ENCODE data around the gene MELK.
"Not testable (repeated sequence)": the region's sequence is repeated elsewhere in the genome, so short reads cannot be mapped to it uniquely, and the experiment has no call there.

Gene MELK

DNA sequence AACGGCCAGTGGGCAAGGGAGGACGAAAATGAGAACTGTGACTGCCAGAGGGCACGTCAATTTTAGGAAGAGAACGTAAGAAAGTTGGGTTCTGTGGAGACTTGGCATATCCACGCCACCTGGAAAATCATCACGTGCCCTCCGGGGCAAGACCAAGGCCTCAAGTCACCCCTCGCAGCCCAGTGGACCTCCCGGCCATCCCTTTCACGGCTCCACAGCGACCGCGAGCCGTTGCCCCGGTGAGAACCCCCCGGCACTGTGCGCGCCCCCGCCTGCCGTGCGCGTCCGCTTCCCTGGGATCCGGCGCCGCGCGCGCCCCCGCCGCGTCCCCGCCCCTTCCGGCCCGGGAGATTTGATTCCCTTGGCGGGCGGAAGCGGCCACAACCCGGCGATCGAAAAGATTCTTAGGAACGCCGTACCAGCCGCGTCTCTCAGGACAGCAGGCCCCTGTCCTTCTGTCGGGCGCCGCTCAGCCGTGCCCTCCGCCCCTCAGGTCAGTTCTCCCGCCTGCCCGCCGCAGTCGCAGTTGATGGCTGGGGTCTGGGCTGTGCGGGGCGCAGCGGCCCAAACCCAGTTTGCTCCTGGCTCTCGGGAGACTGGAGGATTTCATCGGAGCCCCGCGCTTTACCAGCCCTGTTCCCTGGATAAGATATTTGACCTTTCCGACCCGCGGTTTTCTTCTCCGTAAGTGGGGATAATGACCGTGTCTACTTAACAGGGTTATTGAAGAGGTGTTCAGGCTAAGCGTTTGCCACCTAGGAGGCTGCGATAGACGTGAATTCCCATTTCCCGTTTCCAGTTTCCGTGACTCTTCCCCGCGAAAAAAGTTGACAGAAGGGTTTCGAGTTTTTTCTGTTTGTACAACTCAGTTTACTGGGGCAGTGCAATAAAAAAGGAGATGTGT lies at the start of gene MELK:
Gene MELK (plus strand): TSS at position 381 of the 904 bp plus-strand sequence. CDS start 8,787 bp downstream, outside the sequence.
- DNase-seq (ENCODE audit: low read depth in 4 of 4, low spot score in 1 of 4), result peak; percentile 65 to 85 (median 76)

DNA sequence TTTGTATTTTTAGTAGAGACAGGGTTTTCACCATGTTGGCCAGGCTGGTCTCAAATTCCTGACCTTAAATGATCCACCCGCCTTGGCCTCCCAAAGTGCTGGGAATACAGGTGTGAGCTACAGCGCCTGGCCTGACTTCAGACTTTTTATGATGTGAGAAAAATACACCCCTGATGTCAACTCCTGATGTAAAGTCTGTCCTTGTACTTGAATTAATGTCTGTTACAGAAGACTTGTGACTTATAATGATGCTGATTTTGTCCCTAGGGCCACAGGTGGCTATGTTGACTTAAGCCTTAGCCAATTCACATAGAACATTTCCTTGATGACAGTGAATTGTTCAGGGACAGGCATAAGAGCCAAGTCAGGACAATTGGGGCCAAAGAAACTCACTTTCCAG lies 42.5 kb upstream of the MELK start:
- no peak for DNase-seq (ENCODE audit: low read depth in 4 of 4, low spot score in 1 of 4)

DNA sequence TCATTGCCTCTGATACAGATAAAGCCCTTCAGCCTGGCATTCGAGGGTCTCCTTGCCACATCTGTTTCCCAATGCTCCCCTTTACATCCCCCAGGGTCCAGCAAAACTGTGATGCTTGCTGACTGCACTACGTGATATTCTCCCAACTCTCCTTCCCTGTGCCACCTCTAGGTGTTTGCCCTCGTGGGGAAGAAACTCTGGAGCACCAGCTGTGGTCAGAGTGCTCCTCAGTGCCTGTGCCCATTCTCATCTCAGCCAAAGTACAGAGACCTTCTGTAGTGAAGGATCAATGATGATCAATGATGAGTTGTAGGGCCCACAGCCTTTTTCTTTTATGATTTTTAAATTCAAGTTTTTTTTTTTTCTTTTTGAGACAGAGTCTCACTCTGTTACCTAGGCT lies 40.3 kb upstream of the MELK start:
- no peak for DNase-seq (ENCODE audit: low read depth in 4 of 4, low spot score in 1 of 4)

DNA sequence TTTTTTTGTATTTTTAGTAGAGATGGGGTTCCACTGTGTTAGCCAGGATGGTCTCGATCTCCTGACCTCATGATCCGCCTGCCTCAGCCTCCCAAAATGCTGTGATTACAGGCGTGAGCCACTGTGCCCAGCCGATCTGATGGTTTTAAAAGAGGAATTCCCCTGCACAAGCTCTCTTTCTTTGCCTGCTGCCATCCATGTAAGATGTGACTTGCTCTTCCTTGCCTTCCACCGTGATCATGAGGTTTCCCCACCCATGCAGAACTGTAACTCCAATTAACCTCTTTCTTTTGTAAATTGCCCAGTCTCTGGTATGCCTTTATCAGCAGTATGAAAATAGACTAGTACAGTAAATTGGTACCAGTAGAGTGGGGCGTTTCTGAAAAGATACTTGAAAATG lies 39.0 kb upstream of the MELK start:
- not testable (repeated sequence) for DNase-seq (ENCODE audit: low read depth in 4 of 4, low spot score in 1 of 4)

DNA sequence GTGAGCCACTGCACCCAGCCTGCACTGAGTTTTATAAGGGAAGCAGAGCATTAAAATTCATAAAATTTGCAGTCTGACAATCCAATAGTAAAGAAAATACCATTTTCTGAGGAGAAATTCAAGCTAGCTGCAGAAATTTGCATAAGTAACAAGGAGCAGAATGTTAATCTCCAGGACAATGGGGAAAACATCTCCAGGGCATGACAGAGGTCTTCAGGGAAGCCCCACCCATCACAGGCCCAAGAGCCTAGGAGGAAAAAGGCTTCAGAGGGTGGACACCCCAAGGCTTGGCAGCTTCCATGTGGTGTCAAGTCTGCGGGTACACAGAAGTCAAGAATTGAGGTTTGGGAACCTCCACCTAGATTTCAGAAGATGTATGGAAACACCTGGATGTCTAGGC lies 37.6 kb upstream of the MELK start:
- no peak for DNase-seq (ENCODE audit: low read depth in 4 of 4, low spot score in 1 of 4)

DNA sequence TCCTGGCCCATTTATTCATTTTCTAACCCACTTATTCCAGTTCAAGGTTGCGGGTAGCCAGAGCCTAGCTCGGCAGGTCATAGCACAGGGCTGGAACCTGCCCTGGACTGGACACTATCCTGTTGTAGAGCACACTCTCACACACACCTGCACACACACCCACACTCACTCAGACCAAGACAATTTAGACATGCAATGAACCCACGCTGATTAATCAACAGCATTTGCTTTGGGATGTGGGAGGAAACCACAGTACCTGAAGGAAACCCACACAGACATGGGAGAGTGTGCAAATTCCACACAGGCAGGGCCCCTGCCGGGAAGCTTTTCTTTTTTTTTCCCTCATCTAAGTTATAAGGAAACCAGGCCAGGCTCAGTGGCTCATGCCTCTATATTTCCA lies 34.8 kb upstream of the MELK start:
- DNase-seq (ENCODE audit: low read depth in 4 of 4, low spot score in 1 of 4), result no peak

DNA sequence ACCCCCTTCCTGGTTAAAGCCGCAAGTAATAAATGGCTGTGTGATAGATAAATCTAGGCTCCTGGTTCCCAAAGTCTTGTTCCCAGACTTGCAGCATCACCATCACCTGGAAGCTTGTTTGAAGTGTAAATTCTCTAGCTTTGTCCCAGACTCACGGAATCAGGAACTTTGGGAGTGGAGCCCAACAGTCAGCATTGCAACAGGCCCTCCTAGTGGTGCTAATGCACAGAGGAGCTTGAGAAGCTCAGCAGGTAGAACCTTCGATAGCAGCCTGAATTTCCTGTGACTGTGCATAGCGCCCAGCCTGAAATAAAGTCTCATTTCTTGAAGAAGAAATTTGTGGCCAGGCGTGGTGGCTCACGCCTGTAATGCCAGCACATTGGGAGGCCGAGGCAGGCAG lies 30.3 kb upstream of the MELK start:
- DNase-seq (ENCODE audit: low read depth in 4 of 4, low spot score in 1 of 4), result no peak

DNA sequence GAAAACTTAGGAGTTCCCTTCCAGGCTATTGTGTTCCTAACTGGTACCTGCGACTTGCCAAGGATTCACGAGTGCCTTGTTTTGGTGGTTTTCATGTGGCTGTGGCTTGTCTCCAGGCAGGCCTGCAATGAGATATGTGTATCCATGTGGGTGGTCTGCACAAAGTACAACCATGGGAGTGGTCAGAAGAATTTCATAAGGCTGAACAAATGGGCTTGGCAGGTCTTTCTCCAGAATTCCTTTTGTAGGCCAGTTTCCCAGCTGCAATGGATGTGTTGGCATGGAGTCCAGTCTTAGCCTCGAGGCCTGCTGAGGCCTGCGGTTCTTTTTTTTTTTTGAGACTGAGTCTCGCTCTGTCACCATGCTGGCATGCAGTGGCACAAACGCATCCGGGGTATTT lies 28.8 kb upstream of the MELK start:
- DNase-seq (ENCODE audit: low read depth in 4 of 4, low spot score in 1 of 4), result no peak

DNA sequence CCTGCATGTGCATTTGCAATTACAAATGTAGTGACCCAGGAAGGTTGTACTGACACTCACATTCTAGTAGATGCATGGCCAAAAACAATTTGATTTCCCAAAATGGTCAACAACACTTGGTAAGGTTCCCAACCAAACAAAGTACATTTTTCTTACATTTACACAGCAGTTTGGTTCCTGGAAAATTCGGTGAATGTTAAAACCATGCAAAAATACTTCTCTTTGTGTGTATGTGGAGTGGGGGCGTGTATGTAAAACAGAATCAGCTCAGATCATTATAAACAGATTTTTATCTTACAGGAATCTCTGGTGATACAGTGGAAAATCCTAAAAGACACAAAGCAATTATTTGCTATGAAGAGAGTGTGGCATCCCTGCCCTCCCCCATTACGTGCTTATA lies 25.1 kb upstream of the MELK start:
- DNase-seq (ENCODE audit: low read depth in 4 of 4, low spot score in 1 of 4), result no peak

DNA sequence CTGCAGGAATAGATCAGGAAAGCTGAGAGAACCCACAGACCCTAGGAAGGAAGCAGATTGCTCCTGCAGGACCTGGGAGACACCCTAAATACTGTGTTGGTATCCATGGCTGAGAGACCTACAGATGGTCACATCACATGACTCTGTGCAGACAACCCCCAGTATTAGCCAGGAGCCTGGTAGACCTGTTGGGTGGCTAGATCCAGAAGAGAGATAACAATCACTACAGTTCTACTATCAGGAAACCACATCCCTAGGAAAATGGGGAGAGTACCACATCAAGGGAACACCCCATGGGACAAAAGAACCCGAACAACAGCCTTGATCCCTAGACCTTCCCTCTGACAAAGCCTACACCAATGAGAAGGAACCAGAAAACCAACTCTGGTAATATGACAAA lies 24.2 kb upstream of the MELK start:
- no peak for DNase-seq (ENCODE audit: low read depth in 4 of 4, low spot score in 1 of 4)

DNA sequence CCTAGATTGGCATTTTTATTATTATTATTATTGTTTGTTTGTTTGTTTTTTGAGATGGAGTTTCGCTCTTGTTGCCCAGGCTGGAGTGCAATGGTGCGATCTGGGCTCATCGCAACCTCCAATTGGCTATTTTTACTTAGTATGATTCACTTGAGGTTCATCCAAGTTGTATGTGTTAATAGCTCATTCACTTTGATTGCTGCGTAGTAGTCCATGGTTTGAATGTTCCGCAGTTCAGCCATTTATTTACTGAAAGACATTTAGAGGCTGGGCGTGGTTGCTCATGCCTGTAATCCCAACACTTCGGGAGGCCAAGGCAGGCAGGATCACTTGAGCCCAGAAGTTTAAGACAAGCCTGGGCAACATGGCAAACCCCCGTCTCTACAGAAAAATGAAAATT lies 22.6 kb upstream of the MELK start:
- no peak for DNase-seq (ENCODE audit: low read depth in 4 of 4, low spot score in 1 of 4)

DNA sequence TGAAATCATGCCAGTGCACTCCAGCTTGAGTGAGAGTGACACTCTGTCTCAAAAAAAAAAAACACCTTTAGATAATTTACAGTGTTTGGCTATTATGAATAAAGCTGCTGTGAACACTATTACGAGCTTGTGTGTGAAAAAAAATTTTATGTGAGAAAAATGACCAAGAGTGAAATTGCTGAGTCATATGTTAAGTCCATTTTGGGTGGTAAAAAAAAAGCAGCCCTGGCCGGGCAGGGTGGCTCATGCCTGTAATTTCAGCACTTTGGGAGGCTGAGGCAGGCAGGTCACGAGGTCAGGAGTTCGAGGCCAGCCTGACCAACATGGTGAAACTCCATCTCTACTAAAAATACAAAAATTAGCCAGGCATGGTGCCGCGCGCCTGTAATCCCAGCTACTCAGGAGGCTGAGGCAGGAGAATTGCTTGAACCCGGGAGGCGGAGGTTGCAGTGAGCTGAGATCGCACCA lies 22.0 kb upstream of the MELK start:
- not testable (repeated sequence) for DNase-seq (ENCODE audit: low read depth in 4 of 4, low spot score in 1 of 4)

DNA sequence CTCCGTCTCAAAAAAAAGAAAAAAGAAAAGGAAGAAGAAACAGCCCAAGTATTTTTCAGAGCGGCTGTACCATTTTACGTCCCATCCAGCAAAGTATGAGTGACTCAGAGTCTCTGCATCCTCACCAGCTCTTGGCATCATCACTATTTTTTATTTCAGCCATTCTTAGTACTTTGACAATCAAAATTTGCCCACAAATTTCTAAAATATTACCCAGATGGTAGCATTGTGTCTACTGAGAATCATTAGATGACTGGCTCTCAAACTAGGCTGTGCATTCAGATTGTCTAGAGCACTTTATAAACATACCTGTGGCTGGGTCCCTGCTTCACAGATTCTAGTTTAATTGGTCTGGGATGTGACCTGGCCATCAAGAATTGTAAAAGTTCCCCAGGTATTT lies 21.6 kb upstream of the MELK start:
- no peak for DNase-seq (ENCODE audit: low read depth in 4 of 4, low spot score in 1 of 4)

DNA sequence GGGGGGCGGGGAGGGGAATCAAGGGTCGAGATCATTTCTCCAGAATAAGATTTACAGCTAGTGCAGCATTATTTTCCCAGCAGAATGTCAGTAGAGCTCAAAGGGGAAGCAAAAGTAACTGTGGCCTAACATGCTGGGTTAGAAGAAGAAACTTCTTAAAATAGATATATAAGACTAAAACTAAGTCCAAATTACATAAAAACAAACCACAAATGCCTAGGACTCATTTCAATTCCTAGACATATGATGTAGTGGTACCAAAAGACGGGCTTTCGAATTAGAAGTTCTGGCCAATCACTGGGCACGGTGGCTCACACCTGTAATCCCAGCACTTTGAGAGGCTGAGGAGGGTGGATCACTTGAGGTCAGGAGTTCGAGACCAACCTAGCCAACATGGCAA lies 20.8 kb upstream of the MELK start:
- no peak for DNase-seq (ENCODE audit: low read depth in 4 of 4, low spot score in 1 of 4)

DNA sequence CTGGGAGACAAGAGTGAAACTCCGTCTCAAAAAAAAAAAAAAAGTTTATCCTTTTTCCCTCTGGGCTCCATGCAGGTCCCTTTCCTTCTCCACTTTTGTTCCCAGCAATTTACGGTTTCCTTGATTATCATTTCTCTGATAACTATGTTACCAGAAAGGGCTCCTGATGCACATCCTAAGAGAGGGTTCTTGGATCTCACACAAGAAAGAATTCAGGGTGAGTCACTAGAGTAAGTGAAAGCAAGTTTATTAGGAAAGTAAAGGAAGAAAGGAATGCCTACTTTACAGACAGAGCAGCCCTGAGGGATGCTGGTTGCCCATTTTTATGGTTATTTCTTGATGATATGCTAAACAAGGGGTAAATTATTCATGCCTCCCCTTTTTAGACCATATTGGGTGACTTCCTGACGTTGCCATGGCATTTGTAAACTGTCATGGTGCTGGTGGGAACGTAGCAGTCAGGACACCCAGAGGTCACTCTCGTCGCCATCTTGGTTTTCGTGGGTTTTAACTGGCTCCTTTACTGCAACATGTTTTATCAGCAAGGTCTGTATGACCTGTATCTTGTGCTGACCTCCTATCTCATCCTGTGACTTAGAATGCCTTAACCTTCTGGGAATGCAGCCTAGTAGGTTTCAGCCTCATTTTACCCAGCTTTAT lies 13.5 kb upstream of the MELK start:
- DNase-seq (ENCODE audit: low read depth in 4 of 4, low spot score in 1 of 4), result no peak

DNA sequence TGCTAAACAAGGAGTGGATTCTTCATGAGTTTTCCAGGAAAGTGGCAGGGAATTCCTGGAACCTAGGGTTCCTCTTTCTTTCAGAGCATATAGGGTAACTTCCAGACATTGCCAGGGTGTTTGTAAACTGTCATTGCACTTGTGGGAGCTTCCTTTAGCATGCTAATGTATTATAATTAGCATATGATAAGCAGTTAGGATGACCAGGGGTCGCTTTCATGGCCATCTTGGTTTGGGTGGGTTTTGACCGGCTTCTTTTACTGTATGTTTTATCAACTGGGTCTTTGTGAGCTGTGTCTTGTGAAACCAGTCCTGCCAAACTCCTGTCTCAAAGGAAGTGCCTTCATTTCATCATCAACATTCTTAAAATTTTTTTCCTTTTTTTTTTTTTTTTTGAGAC lies 11.9 kb upstream of the MELK start:
- DNase-seq (ENCODE audit: low read depth in 4 of 4, low spot score in 1 of 4), result no peak

DNA sequence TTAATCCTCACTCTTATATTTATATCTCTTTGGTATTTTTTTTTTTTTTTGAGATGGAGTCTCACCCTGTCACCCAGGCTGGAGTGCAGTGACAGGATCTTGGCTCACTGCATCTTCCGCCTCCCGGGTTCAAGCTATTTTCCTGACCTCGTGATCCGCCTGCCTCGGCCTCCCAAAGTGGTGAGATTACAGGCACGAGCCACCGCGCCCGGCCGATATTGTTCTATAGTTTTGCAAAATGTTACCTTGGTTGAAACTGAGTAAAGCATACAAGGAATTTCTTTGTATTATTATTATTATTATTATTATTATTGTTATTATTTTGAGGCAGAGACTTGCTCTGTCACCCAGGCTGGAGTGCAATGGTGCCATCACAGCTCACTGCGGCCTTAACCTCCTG lies 9.9 kb upstream of the MELK start:
- not testable (repeated sequence) for DNase-seq (ENCODE audit: low read depth in 4 of 4, low spot score in 1 of 4)

DNA sequence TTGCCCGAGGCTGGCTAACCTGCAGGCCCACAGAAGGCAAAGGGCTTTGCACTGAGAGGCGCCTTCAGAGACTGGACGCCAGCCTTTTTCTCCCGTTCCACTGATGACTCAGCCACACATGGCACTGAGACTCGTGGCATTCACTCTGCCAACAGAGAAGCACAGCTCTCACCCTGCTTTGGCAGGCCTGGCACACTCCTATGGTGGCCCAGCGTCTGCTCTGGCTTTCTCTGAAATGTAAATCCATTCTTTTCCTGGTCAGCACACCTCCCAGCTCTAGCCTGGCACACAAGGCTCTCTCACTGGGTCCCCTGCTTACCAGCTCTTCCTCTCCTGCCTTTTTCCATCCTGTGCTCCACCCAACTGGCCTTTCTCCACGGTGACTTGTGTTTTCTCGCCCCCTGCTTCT lies 5.9 kb upstream of the MELK start:
- DNase-seq (ENCODE audit: low read depth in 4 of 4, low spot score in 1 of 4), result no peak

DNA sequence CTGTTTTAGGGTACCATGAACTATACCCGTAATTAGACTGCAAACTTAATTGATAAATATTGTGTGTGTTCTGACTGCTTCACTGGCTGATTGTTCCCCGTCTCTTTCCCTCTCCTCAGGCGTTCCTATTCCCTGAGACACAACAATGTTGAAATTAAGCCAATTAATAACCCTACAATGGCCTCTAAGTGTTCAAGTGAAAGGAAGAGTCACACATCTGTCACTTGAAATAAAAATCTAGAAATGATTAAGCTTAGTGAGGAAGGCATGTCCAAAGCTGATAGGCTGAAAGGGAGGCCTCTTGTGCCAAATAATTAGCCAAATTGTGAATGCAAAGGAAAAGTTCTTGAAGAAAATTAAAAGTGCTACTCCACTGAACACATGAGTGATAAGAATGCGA lies 4.0 kb upstream of the MELK start:
- not testable (repeated sequence) for DNase-seq (ENCODE audit: low read depth in 4 of 4, low spot score in 1 of 4)

DNA sequence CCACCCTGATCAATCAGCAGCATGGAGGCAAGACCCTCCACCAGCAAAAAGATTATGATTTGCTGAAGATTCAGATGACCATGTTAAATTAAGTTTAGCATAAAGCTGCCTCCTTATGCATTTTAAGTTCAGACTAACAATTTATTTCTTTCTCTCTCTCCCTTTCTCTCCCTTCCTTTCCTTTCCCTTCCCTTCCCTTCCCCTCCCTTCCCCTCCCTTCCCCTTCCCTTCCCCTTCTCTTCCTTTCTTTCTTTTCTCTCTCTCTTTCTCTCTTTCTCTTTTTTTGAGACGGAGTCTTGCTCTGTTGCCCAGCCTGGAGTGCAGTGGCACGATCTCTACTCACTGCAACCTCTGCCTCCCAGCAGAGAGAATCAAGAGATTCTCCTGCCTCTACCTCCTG lies 1.4 kb upstream of the MELK start:
- DNase-seq (ENCODE audit: low read depth in 4 of 4, low spot score in 1 of 4), result no peak

DNA sequence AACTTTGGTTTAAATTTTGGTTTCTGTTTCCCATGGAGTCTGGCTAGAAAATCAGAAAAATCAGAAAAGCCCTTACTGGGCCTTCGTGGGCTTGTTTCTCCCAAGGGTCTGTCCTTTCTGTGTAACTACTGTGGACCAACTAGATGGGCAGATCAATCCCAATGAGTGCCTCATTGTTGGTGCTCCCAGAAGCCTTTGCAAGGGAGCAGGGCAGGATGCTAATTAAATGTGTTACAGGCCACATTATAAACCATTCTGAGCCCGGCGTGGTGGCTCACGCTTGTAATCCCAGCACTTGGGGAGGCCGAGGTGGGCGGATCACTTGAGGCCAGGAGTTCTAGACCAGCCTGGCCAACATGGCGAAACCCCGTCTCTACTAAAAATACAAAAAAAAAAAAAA lies 1.4 kb downstream of the MELK start:
- not testable (repeated sequence) for DNase-seq (ENCODE audit: low read depth in 4 of 4, low spot score in 1 of 4)

DNA sequence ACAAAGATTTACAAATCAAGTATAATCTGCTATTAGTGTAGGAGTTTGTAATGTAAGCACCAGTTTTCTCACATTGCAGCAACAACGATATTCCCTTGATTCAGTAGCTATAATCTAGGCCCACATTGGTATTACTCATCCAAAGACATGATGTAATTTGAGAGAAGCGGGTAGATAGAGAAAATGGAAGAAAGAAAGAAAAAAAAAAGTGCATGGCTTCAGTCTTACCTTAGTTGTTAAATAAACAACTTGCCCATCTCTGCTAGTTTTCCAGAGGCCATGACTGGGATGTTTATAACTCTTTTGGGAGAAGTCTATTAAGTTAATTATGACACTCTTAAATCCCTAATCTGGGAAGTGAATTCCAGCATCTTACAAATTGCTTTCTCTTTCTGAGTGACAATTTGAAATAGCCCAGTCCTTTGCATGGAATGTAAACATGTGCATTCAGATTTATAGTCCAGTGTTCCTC lies 2.8 kb downstream of the MELK start:
- no peak for DNase-seq (ENCODE audit: low read depth in 4 of 4, low spot score in 1 of 4)
